ENCODE results near the gene MRPL57. TPM values are rescaled to one million over a fixed set of nuclear protein-coding genes. Genes with fewer than 3 reads are reported as not detected.

MRPL57 gene
- total RNA-seq, 2 donors from 2014 or later: 8.0 to 10.2 TPM

- H3K4me1 ChIP-seq: peaks cover 28% of the 10 kb centered on the region
- intact Hi-C loops (cut with DNase I): no loop called here
- no peaks in the 10 kb centered on the region for H3K36me3 ChIP-seq (replicated peaks in 1 of 2; ENCODE audit: insufficient read depth in 1 of 2, low read depth in 2 of 2)
- DNase-seq: no peak
- no peak overlapping the region for H3K27ac ChIP-seq
- TF ChIP-seq POLR2A (IDR thresholded peaks at IDR 0.05) (no peak), CTCF (IDR thresholded peaks at IDR 0.05) (no peak)
- no peaks in the 10 kb centered on the region for H3K27me3 ChIP-seq
- ATAC-seq: no peak
- no peaks in the 10 kb centered on the region for H3K9me3 ChIP-seq
- 75 to 78% methylated on average over 5 of the region's 5 CpGs for WGBS, 2 donors
- no peak overlapping the region for H3K4me3 ChIP-seq
These were observed 38.8 kb upstream of the MRPL57 start for GRCh38 chr13:21137696-21138095.

GRCh38 chr13:21138561-21138960, 37.9 kb upstream of the MRPL57 start:
- peaks cover 37% of the 10 kb centered on the region for H3K4me1 ChIP-seq
- peak in 1 of 7 experiments; percentile 8 for TF ChIP-seq CTCF (IDR thresholded peaks at IDR 0.05)
- TF ChIP-seq POLR2A (IDR thresholded peaks at IDR 0.05): no peak
- DNase-seq (no peak), ATAC-seq (no peak)
- peak overlapping the region in 2 of 4 donors; percentile 33 to 88 for H3K27ac ChIP-seq
- no peaks in the 10 kb centered on the region for H3K36me3 ChIP-seq (replicated peaks in 1 of 2; ENCODE audit: insufficient read depth in 1 of 2, low read depth in 2 of 2)
- H3K9me3 ChIP-seq: no peaks in the 10 kb centered on the region
- no peak overlapping the region for H3K4me3 ChIP-seq
- whole genome bisulfite sequencing, 2 donors: 14 to 30% methylated on average over 1 of the region's 1 CpG
- H3K27me3 ChIP-seq: no peaks in the 10 kb centered on the region
- intact Hi-C loops (cut with DNase I): no loop called here

GRCh38 chr13:21139374-21139773, 37.1 kb upstream of the MRPL57 start:
- peak overlapping the region; percentile 88 to 92 (median 88) for H3K27ac ChIP-seq

GRCh38 chr13:21142766-21143165, 33.7 kb upstream of the MRPL57 start:
- WGBS, 2 donors: 87 to 92% methylated on average over 3 of the region's 3 CpGs
- intact Hi-C loops (cut with DNase I): no loop called here
- H3K9me3 ChIP-seq: no peaks in the 10 kb centered on the region
- ATAC-seq (no peak), DNase-seq (no peak)
- no peaks in the 10 kb centered on the region for H3K27me3 ChIP-seq
- TF ChIP-seq POLR2A (IDR thresholded peaks at IDR 0.05) (no peak), CTCF (IDR thresholded peaks at IDR 0.05) (no peak)
- H3K36me3 ChIP-seq (replicated peaks in 1 of 2; ENCODE audit: insufficient read depth in 1 of 2, low read depth in 2 of 2): peaks cover 0 to 8% of the 10 kb centered on the region in 2 donors
- H3K4me3 ChIP-seq: no peak overlapping the region
- H3K4me1 ChIP-seq: peaks cover 41% of the 10 kb centered on the region
- H3K27ac ChIP-seq: no peak overlapping the region

More at GRCh38 chr13:21139374-21139773, 37.1 kb upstream of the MRPL57 start:
- DNase-seq (peak in 2 of 4 donors; percentile 10 to 26), ATAC-seq (no peak)
- WGBS, 2 donors: 66 to 82% methylated on average over 12 of the region's 12 CpGs
- no peak for TF ChIP-seq CTCF (IDR thresholded peaks at IDR 0.05)
- no peak for TF ChIP-seq POLR2A (IDR thresholded peaks at IDR 0.05)
- no peaks in the 10 kb centered on the region for H3K36me3 ChIP-seq (replicated peaks in 1 of 2; ENCODE audit: insufficient read depth in 1 of 2, low read depth in 2 of 2)
- peak overlapping the region in 1 of 2 donors; percentile 15 for H3K4me3 ChIP-seq
- intact Hi-C loops (cut with DNase I): no loop called here
- peaks cover 41% of the 10 kb centered on the region for H3K4me1 ChIP-seq
- no peaks in the 10 kb centered on the region for H3K9me3 ChIP-seq
- H3K27me3 ChIP-seq: no peaks in the 10 kb centered on the region

- no peak for TF ChIP-seq POLR2A (IDR thresholded peaks at IDR 0.05)
- no peak for TF ChIP-seq CTCF (IDR thresholded peaks at IDR 0.05)
- Histone ChIP-seq H3K4me3 (no peak overlapping the region), H3K36me3 (replicated peaks in 1 of 2; ENCODE audit: insufficient read depth in 1 of 2, low read depth in 2 of 2) (peaks cover 0 to 10% of the 10 kb centered on the region in 2 donors), H3K4me1 (peaks cover 12% of the 10 kb centered on the region), H3K27me3 (no peaks in the 10 kb centered on the region), H3K9me3 (no peaks in the 10 kb centered on the region), H3K27ac (no peak overlapping the region)
- no peak for ATAC-seq
- 67 to 84% methylated on average over 4 of the region's 4 CpGs for WGBS, 2 donors
- DNase-seq: no peak
- intact Hi-C loops (cut with DNase I): no loop called here
These were observed 28.6 kb upstream of the MRPL57 start for GRCh38 chr13:21147827-21148226.
